ENCODE measurements around the gene LSM8. TPM values are rescaled to one million over a fixed set of nuclear protein-coding genes. Genes with fewer than 3 reads are reported as not detected.
A peak's percentile ranks its signal among the peaks of the same experiment; 100 is the strongest.
"Not testable (repeated sequence)": the region's sequence is repeated elsewhere in the genome, so short reads cannot be mapped to it uniquely, and the experiment has no call there.

The LSM8 gene
- 10 to 100 TPM; 22.0 to 37.7 (median 26.9) TPM for total RNA-seq

DNA sequence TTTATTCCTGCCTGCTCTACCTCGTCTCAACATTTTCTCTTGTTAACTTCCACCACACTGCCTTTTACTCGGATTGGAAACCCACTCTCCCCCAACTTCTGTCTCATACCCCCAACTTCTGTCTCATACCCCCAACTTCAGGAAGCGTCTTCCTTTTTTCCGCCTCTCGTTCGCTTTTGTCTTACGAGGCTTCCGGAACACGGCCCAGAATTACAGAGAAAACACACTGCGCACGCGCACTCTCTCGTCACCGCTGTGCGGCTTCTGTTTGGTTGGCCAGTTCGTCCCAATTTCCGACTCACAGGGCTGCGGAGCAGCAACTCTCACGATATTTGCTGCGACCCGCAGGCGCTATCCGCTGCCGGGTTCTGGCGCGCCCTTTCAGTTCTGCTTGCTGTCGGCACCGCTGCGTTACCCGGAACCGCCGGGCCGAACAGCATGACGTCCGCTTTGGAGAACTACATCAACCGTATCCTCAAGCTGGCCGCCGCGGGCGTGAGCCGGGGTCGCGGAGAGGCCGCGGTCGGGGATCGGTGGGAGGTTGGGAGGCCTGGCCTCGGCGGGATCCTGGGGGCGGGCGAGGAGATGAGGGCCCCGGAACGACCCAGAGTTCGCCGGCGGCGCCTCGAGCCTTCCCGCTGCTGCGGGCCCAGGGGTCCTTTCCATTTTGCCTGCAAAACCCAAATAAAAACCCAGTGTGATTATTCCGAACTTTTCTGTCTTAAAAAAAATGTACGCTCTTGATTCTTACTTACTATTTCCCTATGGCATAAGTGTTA, at the start of gene LSM8:
Gene LSM8, plus strand, starts transcription at position 379 of the 779 bp plus-strand sequence. Its CDS starts 60 bp downstream, at position 439.
- peak; percentile 98 for ATAC-seq (ENCODE audit: low FRiP score)
- DNase-seq (ENCODE audit: low spot score) = peak; percentile 85
- TF ChIP-seq, protein P1, sequence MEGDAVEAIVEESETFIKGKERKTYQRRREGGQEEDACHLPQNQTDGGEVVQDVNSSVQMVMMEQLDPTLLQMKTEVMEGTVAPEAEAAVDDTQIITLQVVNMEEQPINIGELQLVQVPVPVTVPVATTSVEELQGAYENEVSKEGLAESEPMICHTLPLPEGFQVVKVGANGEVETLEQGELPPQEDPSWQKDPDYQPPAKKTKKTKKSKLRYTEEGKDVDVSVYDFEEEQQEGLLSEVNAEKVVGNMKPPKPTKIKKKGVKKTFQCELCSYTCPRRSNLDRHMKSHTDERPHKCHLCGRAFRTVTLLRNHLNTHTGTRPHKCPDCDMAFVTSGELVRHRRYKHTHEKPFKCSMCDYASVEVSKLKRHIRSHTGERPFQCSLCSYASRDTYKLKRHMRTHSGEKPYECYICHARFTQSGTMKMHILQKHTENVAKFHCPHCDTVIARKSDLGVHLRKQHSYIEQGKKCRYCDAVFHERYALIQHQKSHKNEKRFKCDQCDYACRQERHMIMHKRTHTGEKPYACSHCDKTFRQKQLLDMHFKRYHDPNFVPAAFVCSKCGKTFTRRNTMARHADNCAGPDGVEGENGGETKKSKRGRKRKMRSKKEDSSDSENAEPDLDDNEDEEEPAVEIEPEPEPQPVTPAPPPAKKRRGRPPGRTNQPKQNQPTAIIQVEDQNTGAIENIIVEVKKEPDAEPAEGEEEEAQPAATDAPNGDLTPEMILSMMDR (IDR thresholded peaks at IDR 0.05) = no peak

DNA sequence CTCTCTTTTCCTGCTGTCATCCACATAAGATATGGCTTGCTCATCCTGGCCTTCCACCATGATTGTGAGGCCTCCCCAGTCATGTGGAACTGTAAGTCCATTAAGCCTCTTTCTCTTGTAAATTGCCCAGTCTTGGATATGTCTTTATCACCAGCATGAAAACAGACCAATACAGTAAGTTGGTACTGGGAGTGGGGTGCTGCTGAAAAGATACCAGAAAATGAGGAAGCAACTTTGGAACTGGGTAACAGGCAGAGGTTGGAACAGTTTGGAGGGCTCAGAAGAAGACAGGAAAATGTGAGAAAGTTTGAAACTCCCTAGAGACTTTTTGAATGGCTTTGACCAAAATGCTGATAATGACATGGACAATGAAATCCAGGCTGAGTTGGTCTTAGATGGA, 49.5 kb upstream of the LSM8 start:
- ATAC-seq (ENCODE audit: low FRiP score); DNase-seq (ENCODE audit: low spot score): not testable (repeated sequence)

DNA sequence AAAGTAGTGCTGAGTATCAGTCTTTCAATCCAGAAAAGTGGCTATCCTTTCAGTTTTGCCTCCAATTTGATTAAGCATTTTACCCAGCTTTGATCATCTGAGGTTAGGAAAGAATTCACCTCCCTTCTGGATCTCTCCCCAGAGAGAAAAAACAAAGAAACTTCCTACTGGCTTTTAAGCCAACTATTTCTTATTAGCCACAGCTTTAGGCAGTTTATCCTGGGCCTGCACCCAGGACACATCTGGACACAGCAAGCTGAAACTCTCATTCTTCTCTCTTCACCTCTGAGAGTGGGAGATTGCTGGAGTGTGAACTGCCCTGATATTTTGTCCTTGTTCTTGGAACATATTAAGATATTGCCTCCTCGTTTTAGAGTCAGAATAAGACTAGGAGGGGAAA, 43.5 kb upstream of the LSM8 start:
- DNase-seq (ENCODE audit: low spot score) (no peak), ATAC-seq (ENCODE audit: low FRiP score) (no peak)
- TF ChIP-seq, protein P1 (IDR thresholded peaks at IDR 0.05) = no peak

DNA sequence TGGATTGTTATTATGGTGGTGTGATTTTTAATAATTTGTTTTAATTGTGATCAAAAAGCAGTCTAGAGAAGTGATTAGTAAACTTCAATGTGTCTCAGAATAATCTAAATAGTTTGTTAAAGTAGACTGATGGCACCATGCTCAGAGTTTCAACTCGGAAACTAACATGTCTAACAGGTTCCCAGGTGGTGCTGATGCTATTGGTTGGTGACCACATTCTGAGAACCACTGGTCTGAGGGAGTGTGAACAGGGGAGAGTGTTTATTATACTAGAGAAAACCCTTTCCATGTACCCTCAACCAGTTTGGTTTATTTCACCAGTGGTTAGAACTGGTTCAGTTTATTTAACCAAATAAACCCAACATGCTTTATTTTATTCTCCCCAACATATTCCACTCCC, 42.0 kb upstream of the LSM8 start:
- TF ChIP-seq, protein P1 (IDR thresholded peaks at IDR 0.05) = no peak
- ATAC-seq (ENCODE audit: low FRiP score) = no peak

DNA sequence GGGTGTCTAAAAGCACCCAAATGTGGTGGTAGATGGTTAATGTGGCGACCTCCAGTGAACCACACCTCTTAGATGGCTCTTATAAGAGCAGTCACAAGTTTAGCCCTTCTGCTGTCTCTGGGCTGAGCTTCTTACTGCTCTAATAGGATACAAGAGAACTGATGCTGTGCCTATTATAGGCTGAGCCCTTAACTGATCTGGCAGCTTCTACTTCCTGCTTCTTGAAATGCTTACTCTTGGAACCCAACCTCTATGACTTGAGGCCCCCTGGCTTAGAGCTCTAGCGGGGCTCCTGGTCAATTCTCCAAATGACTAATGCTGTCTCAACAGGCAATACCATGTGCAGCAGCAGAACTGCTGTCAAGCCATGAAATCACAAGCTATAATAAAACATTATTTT, 35.0 kb upstream of the LSM8 start:
- DNase-seq (ENCODE audit: low spot score) (no peak), ATAC-seq (ENCODE audit: low FRiP score) (no peak)
- TF ChIP-seq, protein P1 (IDR thresholded peaks at IDR 0.05) = no peak

More for the DNA sequence above, 42.0 kb upstream of the LSM8 start:
- no peak for DNase-seq (ENCODE audit: low spot score)

DNA sequence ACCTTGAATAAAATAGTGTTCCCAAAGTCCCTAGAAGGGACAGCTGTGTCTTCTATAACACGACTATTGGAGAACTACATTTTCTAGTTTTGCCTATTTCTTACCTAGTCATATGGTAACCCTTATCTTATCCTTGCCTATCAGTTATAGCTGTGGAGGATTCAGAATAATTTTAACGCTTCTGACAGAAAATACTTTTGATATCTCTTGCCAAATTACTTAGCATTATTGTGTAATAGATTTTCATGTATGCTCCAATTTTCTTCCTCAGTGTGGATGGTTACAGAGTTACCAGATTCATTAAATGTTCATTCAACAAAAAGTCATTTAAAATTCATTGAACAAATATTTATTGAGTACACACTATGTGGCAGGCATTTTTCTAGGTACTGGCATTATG, 34.6 kb upstream of the LSM8 start:
- no peak for DNase-seq (ENCODE audit: low spot score)
- TF ChIP-seq, protein P1 (IDR thresholded peaks at IDR 0.05) = no peak
- no peak for ATAC-seq (ENCODE audit: low FRiP score)

DNA sequence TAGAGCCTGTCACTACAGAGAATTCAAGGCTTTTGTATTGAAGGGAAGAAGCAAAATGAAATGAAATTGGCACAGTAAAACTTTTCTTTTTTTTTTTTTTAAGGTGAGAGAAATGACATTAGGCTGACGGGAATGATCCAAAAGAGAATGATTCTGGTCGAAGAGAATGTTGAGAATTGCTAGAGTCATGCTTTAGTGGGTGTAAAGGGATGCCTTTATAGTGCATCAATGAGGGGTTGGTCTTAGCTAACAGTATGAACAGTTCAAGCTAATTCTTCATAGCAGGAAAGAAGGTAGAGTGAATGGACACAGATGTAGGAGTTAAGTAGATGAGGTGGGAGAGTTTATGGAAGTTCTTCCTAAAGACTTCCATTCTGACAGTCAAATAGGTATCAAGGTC, 32.3 kb upstream of the LSM8 start:
- DNase-seq (ENCODE audit: low spot score) (no peak), ATAC-seq (ENCODE audit: low FRiP score) (no peak)
- TF ChIP-seq, protein P1 (IDR thresholded peaks at IDR 0.05) = no peak

All from omental fat pad (tissue), 4 donors.